Kidney epithelial cell (primary cell): ENCODE measurements around the gene DNAI2. TPM values are rescaled to one million over a fixed set of nuclear protein-coding genes. Genes with fewer than 3 reads are reported as not detected.

Source experiments
- DNase-seq: peaks from one replicate; pipeline ENCODE4 v3.0.0-alpha.2; 2010; ENCODE audit warnings: low read depth
- H3K27me3 ChIP-seq: 2 replicates; pipeline ENCODE4 v1.6.0; 2011; ENCODE audit warnings: low read length; ENCODE audit not compliant: control insufficient read depth, insufficient read depth
- H3K36me3 ChIP-seq: 2 replicates; pipeline ENCODE4 v1.5.1; 2011; ENCODE audit warnings: low read length; ENCODE audit not compliant: control insufficient read depth, insufficient read depth
- H3K4me3 ChIP-seq: 2 replicates; pipeline ENCODE4 v1.5.1; 2011; ENCODE audit warnings: low read depth, mild to moderate bottlenecking, control low read depth, low read length
- CTCF ChIP-seq: IDR thresholded peaks from 2 replicates; pipeline ENCODE4 v1.5.1; 2011; ENCODE audit warnings: mild to moderate bottlenecking, moderate library complexity, low read length, control low read depth, inconsistent platforms; ENCODE audit not compliant: insufficient read depth, poor library complexity, severe bottlenecking
- total RNA-seq: library from RNA; depleted of rRNA; stranded (reverse); fragments of >200 nt; gene quantifications from 2 replicates; pipeline ENCODE4 v1.2.3, GENCODE V29; 2015

The DNAI2 gene
- total RNA-seq, 1 donor from 2014 or later: not detected

GRCh38 chr17:74241847-74242246 lies 32.2 kb upstream of the DNAI2 start:
- H3K36me3 ChIP-seq: no peaks in the 10 kb centered on the region
- no peak for TF ChIP-seq CTCF
- H3K27me3 ChIP-seq: peaks cover 14% of the 10 kb centered on the region
- DNase-seq: no peak
- H3K4me3 ChIP-seq: no peak overlapping the region

GRCh38 chr17:74243013-74243755 lies 30.9 kb upstream of the DNAI2 start:
- no peak for DNase-seq
- no peak for TF ChIP-seq CTCF
- no peak overlapping the region for H3K4me3 ChIP-seq
- H3K27me3 ChIP-seq: peaks cover 14% of the 10 kb centered on the region
- H3K36me3 ChIP-seq: no peaks in the 10 kb centered on the region

- Histone ChIP-seq H3K4me3 (no peak overlapping the region), H3K36me3 (no peaks in the 10 kb centered on the region), H3K27me3 (peaks cover 14% of the 10 kb centered on the region)
- TF ChIP-seq CTCF: no peak
- DNase-seq: no peak
Measured at GRCh38 chr17:74244128-74244527, 29.9 kb upstream of the DNAI2 start.

- Histone ChIP-seq H3K27me3 (peaks cover 14% of the 10 kb centered on the region), H3K4me3 (no peak overlapping the region), H3K36me3 (no peaks in the 10 kb centered on the region)
- DNase-seq: no peak
- no peak for TF ChIP-seq CTCF
Measured at GRCh38 chr17:74244548-74244947, 29.5 kb upstream of the DNAI2 start.

GRCh38 chr17:74245145-74245831 lies 28.7 kb upstream of the DNAI2 start:
- Histone ChIP-seq H3K36me3 (no peaks in the 10 kb centered on the region), H3K4me3 (no peak overlapping the region), H3K27me3 (peaks cover 14% of the 10 kb centered on the region)
- no peak for TF ChIP-seq CTCF
- no peak for DNase-seq

- no peaks in the 10 kb centered on the region for H3K36me3 ChIP-seq
- H3K27me3 ChIP-seq: peaks cover 14% of the 10 kb centered on the region
- no peak for DNase-seq
- TF ChIP-seq CTCF: no peak
- no peak overlapping the region for H3K4me3 ChIP-seq
Measured at GRCh38 chr17:74245871-74246270, 28.2 kb upstream of the DNAI2 start.
